Rectal smooth muscle tissue (tissue), 1 donor: ENCODE data around the gene SLC25A44.
A peak's percentile ranks its signal among the peaks of the same experiment; 100 is the strongest.

Source experiments
- H3K27ac ChIP-seq: one replicate; pipeline ENCODE4 v1.7.0; 2013; ENCODE audit warnings: low read depth, low read length, inconsistent platforms
- H3K27me3 ChIP-seq: one replicate; pipeline ENCODE4 v1.7.0; 2013; ENCODE audit warnings: low read length; ENCODE audit not compliant: control insufficient read depth, insufficient read depth
- H3K36me3 ChIP-seq: one replicate; pipeline ENCODE4 v1.7.0; 2013; ENCODE audit warnings: low read length; ENCODE audit not compliant: control insufficient read depth, insufficient read depth
- H3K4me1 ChIP-seq: one replicate; pipeline ENCODE4 v1.7.0; 2013; ENCODE audit warnings: low read length; ENCODE audit not compliant: control insufficient read depth, insufficient read depth
- H3K4me3 ChIP-seq: one replicate; pipeline ENCODE4 v1.7.0; 2013; ENCODE audit warnings: low read length
- H3K9ac ChIP-seq: one replicate; pipeline ENCODE4 v1.7.0; 2013; ENCODE audit warnings: low read length

Gene SLC25A44

DNA sequence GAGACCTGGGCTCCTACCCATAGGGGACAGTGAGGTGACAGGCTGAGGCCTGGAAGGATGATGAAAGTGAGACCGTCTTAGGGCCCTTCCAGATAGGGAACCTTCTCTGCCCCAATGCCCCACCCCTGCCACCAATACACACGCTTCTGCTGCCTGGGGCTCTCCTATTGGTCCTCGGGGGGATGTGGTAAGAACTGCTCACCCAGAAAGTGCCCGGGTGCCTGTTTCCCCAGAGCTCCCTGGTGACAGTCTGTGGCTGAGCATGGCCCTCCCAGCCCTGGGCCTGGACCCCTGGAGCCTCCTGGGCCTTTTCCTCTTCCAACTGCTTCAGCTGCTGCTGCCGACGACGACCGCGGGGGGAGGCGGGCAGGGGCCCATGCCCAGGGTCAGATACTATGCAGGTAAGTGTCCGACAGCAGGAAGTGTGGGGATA is 39.6 kb upstream of the SLC25A44 start:
- H3K9ac ChIP-seq, result no peak overlapping the region
- peaks cover 3% of the 10 kb centered on the region for H3K27me3 ChIP-seq
- H3K27ac ChIP-seq, result no peak overlapping the region
- H3K4me1 ChIP-seq, result no peaks in the 10 kb centered on the region
- H3K36me3 ChIP-seq, result no peaks in the 10 kb centered on the region
- no peak overlapping the region for H3K4me3 ChIP-seq

- Histone ChIP-seq H3K36me3 (no peaks in the 10 kb centered on the region), H3K4me1 (no peaks in the 10 kb centered on the region), H3K27ac (no peak overlapping the region), H3K4me3 (no peak overlapping the region), H3K9ac (no peak overlapping the region), H3K27me3 (no peaks in the 10 kb centered on the region)
Measured at GRCh38 chr1:156155756-156156510, 38.0 kb upstream of the SLC25A44 start.

GRCh38 chr1:156157506-156157905 is 36.4 kb upstream of the SLC25A44 start:
- Histone ChIP-seq H3K9ac (no peak overlapping the region), H3K27ac (no peak overlapping the region), H3K27me3 (no peaks in the 10 kb centered on the region), H3K36me3 (no peaks in the 10 kb centered on the region), H3K4me1 (no peaks in the 10 kb centered on the region), H3K4me3 (no peak overlapping the region)

DNA sequence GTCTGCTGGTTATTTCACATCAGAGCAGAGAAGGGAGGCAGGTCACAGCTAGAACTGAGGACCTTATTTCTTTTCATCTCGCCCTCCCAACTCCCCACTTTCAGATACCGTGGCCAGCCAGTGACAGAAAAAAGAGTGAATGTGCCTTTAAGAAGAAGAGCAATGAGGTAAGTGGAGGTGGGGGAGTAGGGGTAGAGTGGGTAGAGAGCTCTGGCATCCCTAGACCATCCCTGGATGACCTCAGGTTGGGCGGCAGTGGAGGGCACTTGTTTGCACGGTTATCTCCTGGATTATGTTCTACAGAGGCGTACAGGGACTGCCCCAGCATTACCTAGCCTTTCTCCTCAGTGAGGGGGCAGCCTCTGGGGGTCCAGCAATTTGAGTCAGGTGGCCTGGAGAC is 35.9 kb upstream of the SLC25A44 start:
- Histone ChIP-seq H3K4me1 (no peaks in the 10 kb centered on the region), H3K9ac (no peak overlapping the region), H3K27ac (no peak overlapping the region), H3K4me3 (no peak overlapping the region), H3K27me3 (no peaks in the 10 kb centered on the region), H3K36me3 (no peaks in the 10 kb centered on the region)

- no peaks in the 10 kb centered on the region for H3K36me3 ChIP-seq
- no peaks in the 10 kb centered on the region for H3K4me1 ChIP-seq
- peak overlapping the region; percentile 28 for H3K27ac ChIP-seq
- H3K4me3 ChIP-seq, result peak overlapping the region; percentile 73
- H3K27me3 ChIP-seq, result no peaks in the 10 kb centered on the region
- no peak overlapping the region for H3K9ac ChIP-seq
Measured at GRCh38 chr1:156160000-156160742, 33.7 kb upstream of the SLC25A44 start.

DNA sequence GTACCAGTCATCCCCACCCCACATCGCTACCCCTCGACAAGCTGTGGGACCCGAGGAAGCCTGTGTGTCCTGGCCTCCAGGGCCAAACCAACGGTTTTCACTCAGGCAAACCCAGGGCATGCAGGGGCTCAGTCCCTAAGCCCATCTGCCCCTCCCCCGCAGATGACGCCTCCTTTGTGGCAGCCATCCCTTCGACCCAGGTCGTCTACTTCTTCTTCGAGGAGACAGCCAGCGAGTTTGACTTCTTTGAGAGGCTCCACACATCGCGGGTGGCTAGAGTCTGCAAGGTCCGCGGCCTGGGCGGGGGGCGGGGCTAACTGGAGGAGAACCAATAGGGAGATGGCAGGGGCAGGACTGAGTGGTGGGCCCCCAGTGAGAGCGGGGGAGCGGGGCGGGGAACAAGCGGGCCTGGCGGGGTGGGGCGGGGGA is 33.1 kb upstream of the SLC25A44 start:
- Histone ChIP-seq H3K36me3 (no peaks in the 10 kb centered on the region), H3K27ac (peak overlapping the region; percentile 28)

DNA sequence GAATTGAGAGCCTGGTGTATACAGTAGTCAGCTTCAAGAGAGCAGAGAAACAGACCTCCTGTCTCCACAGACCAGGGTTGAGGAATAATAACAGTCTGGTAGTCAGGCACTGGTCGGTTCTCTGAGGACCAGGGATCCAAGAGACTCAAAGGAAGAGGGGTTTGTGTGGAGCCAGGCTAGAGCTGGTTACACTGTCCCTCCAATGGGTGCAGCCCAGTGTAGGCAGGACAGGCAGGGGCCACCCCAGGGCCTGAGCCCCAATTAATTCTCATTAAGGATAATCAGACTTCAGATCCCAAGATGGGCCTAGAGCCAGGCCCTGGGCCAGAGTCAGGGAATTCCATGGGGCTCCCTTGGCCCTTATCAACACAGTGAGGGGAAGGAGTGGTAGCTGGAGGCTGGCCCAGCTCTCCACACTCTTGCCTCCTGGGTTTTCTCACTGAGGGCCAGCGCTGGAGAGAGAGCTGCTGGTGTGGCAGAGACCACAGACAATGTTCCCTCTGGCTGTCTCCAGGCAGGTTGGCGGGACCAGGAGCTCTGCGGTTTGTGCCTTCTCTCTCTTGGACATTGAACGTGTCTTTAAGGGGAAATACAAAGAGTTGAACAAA is 31.4 kb upstream of the SLC25A44 start:
- Histone ChIP-seq H3K36me3 (no peaks in the 10 kb centered on the region), H3K27me3 (no peaks in the 10 kb centered on the region), H3K4me1 (no peaks in the 10 kb centered on the region), H3K9ac (no peak overlapping the region), H3K4me3 (no peak overlapping the region), H3K27ac (no peak overlapping the region)

More for the DNA sequence above, 33.1 kb upstream of the SLC25A44 start:
- Histone ChIP-seq H3K27me3 (no peaks in the 10 kb centered on the region), H3K9ac (peak overlapping the region; percentile 43), H3K4me1 (no peaks in the 10 kb centered on the region), H3K4me3 (peak overlapping the region; percentile 73)

DNA sequence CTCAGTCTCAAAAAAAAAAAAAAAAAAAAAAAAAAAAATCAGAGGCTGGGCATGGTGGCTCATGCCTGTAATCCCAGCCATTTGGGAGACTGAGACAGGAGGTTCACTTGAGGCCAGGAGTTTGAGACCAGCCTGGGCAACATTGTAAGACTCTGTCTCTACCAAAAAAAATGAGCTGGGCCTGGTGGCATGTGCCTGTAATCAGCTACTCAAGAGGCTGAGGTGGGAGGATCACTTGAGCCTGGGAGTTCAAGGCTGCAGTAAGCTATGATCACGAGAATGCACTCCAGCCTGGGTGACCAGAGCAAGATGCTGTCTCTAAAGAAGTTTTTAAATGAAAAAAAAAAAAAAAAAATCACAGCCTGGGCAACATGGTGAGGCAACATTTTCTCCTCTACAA is 30.2 kb upstream of the SLC25A44 start:
- Histone ChIP-seq H3K4me1 (no peaks in the 10 kb centered on the region), H3K27ac (no peak overlapping the region), H3K36me3 (no peaks in the 10 kb centered on the region), H3K4me3 (no peak overlapping the region), H3K27me3 (no peaks in the 10 kb centered on the region), H3K9ac (no peak overlapping the region)

DNA sequence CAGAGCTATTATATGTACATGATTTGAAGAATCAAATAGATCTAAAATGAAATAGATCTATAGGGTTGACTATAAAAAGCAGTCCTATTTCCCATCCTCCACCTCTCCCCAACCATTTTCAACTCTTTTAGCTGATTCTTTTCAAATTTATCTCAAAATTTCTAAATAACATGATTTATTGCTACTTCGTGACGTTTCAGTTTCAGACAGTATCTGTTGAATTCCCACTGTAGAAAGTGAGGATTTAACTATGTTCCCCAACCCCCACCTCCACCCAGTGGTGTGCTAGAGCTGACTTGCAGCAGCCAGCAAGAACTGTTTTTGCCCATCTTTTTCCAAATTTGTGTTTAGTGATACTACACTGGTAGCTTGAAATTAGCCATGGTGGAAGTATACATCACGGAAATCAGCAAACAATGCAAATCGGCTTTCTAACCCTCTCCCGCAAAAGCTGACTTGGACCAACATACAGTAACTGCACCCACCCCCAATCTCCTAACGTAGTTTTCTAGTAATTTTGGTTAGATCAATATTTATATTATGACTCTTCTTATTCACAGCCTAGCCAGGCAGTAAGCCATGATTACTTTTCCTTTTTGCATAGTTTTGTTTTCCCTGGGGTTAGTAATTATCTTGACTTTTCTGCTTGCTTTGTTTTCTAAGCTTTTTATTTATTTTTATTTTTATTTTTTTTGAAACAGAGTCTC is 29.6 kb upstream of the SLC25A44 start:
- no peak overlapping the region for H3K4me3 ChIP-seq
- H3K27me3 ChIP-seq, result no peaks in the 10 kb centered on the region
- no peak overlapping the region for H3K27ac ChIP-seq
- no peaks in the 10 kb centered on the region for H3K36me3 ChIP-seq
- no peaks in the 10 kb centered on the region for H3K4me1 ChIP-seq
- no peak overlapping the region for H3K9ac ChIP-seq

- Histone ChIP-seq H3K4me1 (no peaks in the 10 kb centered on the region), H3K27ac (no peak overlapping the region), H3K9ac (no peak overlapping the region), H3K4me3 (no peak overlapping the region), H3K36me3 (no peaks in the 10 kb centered on the region), H3K27me3 (no peaks in the 10 kb centered on the region)
Measured at GRCh38 chr1:156165083-156165482, 28.8 kb upstream of the SLC25A44 start.

DNA sequence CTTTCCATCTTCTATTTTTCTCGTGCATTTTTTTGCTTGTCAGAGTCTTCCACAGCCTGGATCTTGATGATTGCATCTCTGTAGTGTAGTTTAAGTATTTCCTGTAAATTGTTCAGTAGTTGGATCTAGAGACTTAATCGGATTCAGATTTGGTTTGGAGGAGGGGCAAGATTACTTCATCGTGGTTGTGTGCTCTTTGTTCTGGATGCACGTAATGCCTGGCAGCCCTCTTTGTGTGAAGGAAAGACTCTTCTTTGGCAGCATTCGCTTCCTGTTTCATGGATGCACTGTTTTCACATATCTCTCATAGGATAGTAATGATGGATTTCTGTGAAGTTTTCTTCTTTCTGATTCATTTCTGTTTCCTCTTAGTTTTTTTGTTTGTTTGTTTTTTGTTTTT is 26.4 kb upstream of the SLC25A44 start:
- Histone ChIP-seq H3K27me3 (no peaks in the 10 kb centered on the region), H3K9ac (no peak overlapping the region), H3K36me3 (no peaks in the 10 kb centered on the region)

More for the DNA sequence above, 26.4 kb upstream of the SLC25A44 start:
- Histone ChIP-seq H3K4me3 (no peak overlapping the region), H3K4me1 (no peaks in the 10 kb centered on the region), H3K27ac (no peak overlapping the region)
